H1 (cell line): ENCODE measurements around the gene PREX1. TPM values are rescaled to one million over a fixed set of nuclear protein-coding genes. Genes with fewer than 3 reads are reported as not detected.

Experiments used
- CTCF ChIA-PET: fragments of 300-600 bp; sonication (Branson Sonifier 250); formaldehyde crosslinking; loops from one replicate; lab custom pipeline; 2021; ENCODE audit not compliant: partially characterized antibody; lab: Charles Lee
- POLR2A ChIA-PET: fragments of 300-600 bp; sonication (Branson Sonifier 250); formaldehyde crosslinking; loops from one replicate; lab custom pipeline; 2021; ENCODE audit warnings: inconsistent platforms; ENCODE audit not compliant: partially characterized antibody; lab: Charles Lee
- DNase-seq, 2 experiments: peaks; one replicate each; pipeline versions ENCODE4 v3.0.0 to v3.0.0-alpha.2; 2010 to 2022; ENCODE audit warnings: low spot score in 2 of 2, low read depth in 1 of 2, mixed read lengths in 1 of 2
- FAIRE-seq: peaks from 2 replicates; lab custom pipeline; 2011; peaks lifted over from hg19 to GRCh38; lab: Jason Lieb, UNC
- H2AFZ ChIP-seq: 2 replicates; pipeline ENCODE4 v1.8.1; 2012; ENCODE audit warnings: low read length, inconsistent platforms
- H2AK5ac ChIP-seq: 2 replicates; pipeline ENCODE4 v1.6.1; 2013; ENCODE audit warnings: low read depth, low read length
- H2BK120ac ChIP-seq: replicated peaks from 2 replicates; pipeline ENCODE3; 2013; ENCODE audit warnings: low read depth, low read length, inconsistent platforms
- H2BK12ac ChIP-seq: 2 replicates; pipeline ENCODE4 v1.6.1; 2013; ENCODE audit warnings: low read depth, low read length
- H2BK15ac ChIP-seq: 2 replicates; pipeline ENCODE4 v1.6.1; 2013; ENCODE audit warnings: low read length
- H2BK20ac ChIP-seq: 2 replicates; pipeline ENCODE4 v1.6.1; 2013; ENCODE audit warnings: low read length
- H2BK5ac ChIP-seq: 2 replicates; pipeline ENCODE4 v1.6.1; 2013; ENCODE audit warnings: low read depth, low read length
- H3K14ac ChIP-seq: 2 replicates; pipeline ENCODE4 v1.6.1; 2013; ENCODE audit warnings: inconsistent platforms; ENCODE audit not compliant: insufficient read length
- H3K18ac ChIP-seq: 2 replicates; pipeline ENCODE4 v1.6.1; 2013; ENCODE audit warnings: low read length; ENCODE audit errors: extremely low read depth
- H3K23ac ChIP-seq: 2 replicates; pipeline ENCODE4 v1.6.1; 2013; ENCODE audit warnings: inconsistent platforms; ENCODE audit not compliant: insufficient read length
- H3K23me2 ChIP-seq: 2 replicates; pipeline ENCODE4 v1.6.1; 2013; ENCODE audit warnings: low read depth, low read length
- H3K27ac ChIP-seq: 2 replicates; pipeline ENCODE4 v1.6.1; 2011; ENCODE audit warnings: low read depth, low read length, inconsistent platforms
- H3K27me3 ChIP-seq, 4 experiments: replicated peaks in 1 of 4; 1 replicate in 1 of 4; 2 replicates in 3 of 4; pipeline versions ENCODE4 v1.6.1 to v1.8.1; 2011 to 2013; ENCODE audit warnings: low read length in 3 of 4, mild to moderate bottlenecking in 3 of 4, inconsistent platforms in 2 of 4, mixed read lengths in 2 of 4, moderate library complexity in 1 of 4; ENCODE audit not compliant: control insufficient read depth in 3 of 4, insufficient read depth in 3 of 4; ENCODE audit errors: extremely low read depth in 1 of 4
- H3K36me3 ChIP-seq, 4 experiments: 2 replicates each; pipeline versions ENCODE4 v1.6.1 to v1.8.1; 2011 to 2013; ENCODE audit warnings: mild to moderate bottlenecking in 4 of 4, low read length in 3 of 4, moderate library complexity in 2 of 4, control low read depth in 1 of 4, inconsistent platforms in 1 of 4; ENCODE audit not compliant: insufficient read depth in 4 of 4, control insufficient read depth in 2 of 4
- H3K4ac ChIP-seq: replicated peaks from 2 replicates; pipeline ENCODE3; 2013; ENCODE audit warnings: low read length, low read depth, mixed read lengths, inconsistent platforms; ENCODE audit not compliant: insufficient read length
- H3K4me1 ChIP-seq, 4 experiments: replicated peaks in 1 of 4; 1 replicate in 1 of 4; 2 replicates in 3 of 4; pipeline versions ENCODE4 v1.6.1 to v1.8.1; 2011 to 2013; ENCODE audit warnings: low read length in 3 of 4, inconsistent platforms in 2 of 4, mixed read lengths in 1 of 4; ENCODE audit not compliant: insufficient read depth in 4 of 4, control insufficient read depth in 3 of 4
- H3K4me2 ChIP-seq, 2 experiments: 2 replicates each; pipeline versions ENCODE4 v1.6.1 to v1.8.1; 2011 to 2013; ENCODE audit warnings: low read depth in 2 of 2, low read length in 2 of 2, control low read depth in 1 of 2, inconsistent platforms in 1 of 2, mild to moderate bottlenecking in 1 of 2; ENCODE audit not compliant: insufficient read depth in 1 of 2
- H3K4me3 ChIP-seq, 4 experiments: fragments of 200-600, 300-600 bp in 1 of 4; sonication (generic), shearing (Covaris generic), sonication (Bioruptor Twin) in 1 of 4; 2 replicates each; pipeline versions ENCODE4 v1.5.1 to v1.8.1; 2011 to 2016; ENCODE audit warnings: low read length in 4 of 4, low read depth in 3 of 4, control low read depth in 2 of 4, inconsistent platforms in 2 of 4, mild to moderate bottlenecking in 2 of 4, mixed read lengths in 1 of 4, moderate library complexity in 1 of 4; ENCODE audit not compliant: insufficient read depth in 2 of 4; ENCODE audit errors: extremely low read depth in 1 of 4
- H3K56ac ChIP-seq: replicated peaks from 2 replicates; pipeline ENCODE3; 2013; ENCODE audit warnings: low read depth, mild to moderate bottlenecking, mixed read lengths, low read length, inconsistent platforms; ENCODE audit not compliant: insufficient read length
- H3K79me1 ChIP-seq: 2 replicates; pipeline ENCODE4 v1.6.1; 2013; ENCODE audit warnings: low read depth, low read length, control low read depth
- H3K79me2 ChIP-seq, 2 experiments: 2 replicates each; pipeline versions ENCODE4 v1.6.1 to v1.8.1; 2012 to 2013; ENCODE audit warnings: low read length in 2 of 2, mild to moderate bottlenecking in 2 of 2, inconsistent platforms in 1 of 2; ENCODE audit not compliant: insufficient read depth in 2 of 2, control insufficient read depth in 1 of 2
- H3K9ac ChIP-seq, 4 experiments: replicated peaks in 1 of 4; 1 replicate in 1 of 4; 2 replicates in 3 of 4; pipeline versions ENCODE4 v1.6.1 to v1.8.1; 2011 to 2013; ENCODE audit warnings: low read depth in 3 of 4, low read length in 3 of 4, control low read depth in 2 of 4, mild to moderate bottlenecking in 2 of 4, moderate library complexity in 2 of 4, inconsistent platforms in 1 of 4; ENCODE audit errors: extremely low read depth in 1 of 4
- H3K9me3 ChIP-seq, 2 experiments: 2 replicates each; pipeline versions ENCODE4 v1.6.1 to v1.8.1; 2012 to 2013; ENCODE audit warnings: mild to moderate bottlenecking in 2 of 2, moderate library complexity in 2 of 2, control low read depth in 1 of 2, inconsistent platforms in 1 of 2, low read depth in 1 of 2, low read length in 1 of 2, mixed read lengths in 1 of 2; ENCODE audit not compliant: insufficient read depth in 2 of 2
- H4K20me1 ChIP-seq, 2 experiments: replicated peaks in 1 of 2; 2 replicates each; pipeline versions ENCODE3 to v1.8.1; 2011 to 2013; ENCODE audit warnings: inconsistent platforms in 2 of 2, low read length in 2 of 2, mild to moderate bottlenecking in 1 of 2; ENCODE audit not compliant: insufficient read depth in 2 of 2, control insufficient read depth in 1 of 2
- H4K5ac ChIP-seq: 2 replicates; pipeline ENCODE4 v1.6.1; 2013; ENCODE audit warnings: low read length, low read depth, mixed read lengths, inconsistent platforms; ENCODE audit not compliant: insufficient read length
- H4K8ac ChIP-seq: 2 replicates; pipeline ENCODE4 v1.8.0; 2013; ENCODE audit warnings: mild to moderate bottlenecking, moderate library complexity, low read length, inconsistent platforms; ENCODE audit not compliant: insufficient read depth; ENCODE audit errors: extremely low read depth
- H4K91ac ChIP-seq: replicated peaks from 2 replicates; pipeline ENCODE3; 2013; ENCODE audit warnings: low read length, mixed read lengths, inconsistent platforms; ENCODE audit not compliant: insufficient read length
- CTBP2 ChIP-seq: IDR thresholded peaks from 2 replicates; pipeline ENCODE4 v1.7.0; 2011; ENCODE audit warnings: borderline replicate concordance, mild to moderate bottlenecking, moderate library complexity, mixed read lengths, low read length; ENCODE audit not compliant: insufficient read depth, insufficient read length
- FOSL1 ChIP-seq: IDR thresholded peaks from 2 replicates; pipeline ENCODE4 v1.6.1; 2011; ENCODE audit warnings: mild to moderate bottlenecking, low read depth, low read length, moderate library complexity; ENCODE audit not compliant: insufficient read depth
- GABPA ChIP-seq: IDR thresholded peaks from 2 replicates; pipeline ENCODE4 v1.6.1; 2011; ENCODE audit warnings: mild to moderate bottlenecking, low read length, moderate library complexity, borderline replicate concordance; ENCODE audit not compliant: insufficient read depth
- NANOG ChIP-seq: IDR thresholded peaks from 2 replicates; pipeline ENCODE4 v1.6.1; 2011; ENCODE audit warnings: low read length, low read depth, mild to moderate bottlenecking, inconsistent platforms; ENCODE audit not compliant: insufficient read depth, poor library complexity, severe bottlenecking
- POLR2A ChIP-seq, 2 experiments: IDR thresholded peaks; 1 replicate in 1 of 2; 2 replicates in 1 of 2; pipeline ENCODE4 v1.6.1; 2011; ENCODE audit warnings: low read depth in 2 of 2, low read length in 2 of 2, mild to moderate bottlenecking in 2 of 2; ENCODE audit errors: control extremely low read depth in 1 of 2
- RNF2 ChIP-seq: fragments of 200-900, 300-1000 bp; sonication (generic); IDR thresholded peaks from 2 replicates; pipeline ENCODE4 v1.7.1; 2016; ENCODE audit warnings: borderline replicate concordance, low read depth, mild to moderate bottlenecking, antibody characterized with exemption, low read length; ENCODE audit not compliant: poor library complexity, severe bottlenecking; ENCODE audit errors: missing control alignments
- SIN3A ChIP-seq, 2 experiments: IDR thresholded peaks in 1 of 2; conservative IDR thresholded peaks in 1 of 2; 2 replicates each; pipeline ENCODE4 v1.6.1; 2011 to 2012; ENCODE audit warnings: low read length in 2 of 2, improper control_type of control experiment in 1 of 2, low read depth in 1 of 2, mild to moderate bottlenecking in 1 of 2
- SIRT6 ChIP-seq: IDR thresholded peaks from one replicate; pipeline ENCODE4 v1.7.1; 2012; ENCODE audit warnings: low read length, inconsistent platforms
- SIX5 ChIP-seq: IDR thresholded peaks from 2 replicates; pipeline ENCODE4 v1.6.1; 2011; ENCODE audit warnings: mild to moderate bottlenecking, low read depth, low read length
- SP1 ChIP-seq: IDR thresholded peaks from 2 replicates; pipeline ENCODE4 v1.6.1; 2011; ENCODE audit warnings: low read depth, low read length
- TAF1 ChIP-seq: IDR thresholded peaks from 2 replicates; pipeline ENCODE4 v1.6.1; 2011; ENCODE audit warnings: mild to moderate bottlenecking, low read depth, low read length
- YY1 ChIP-seq: IDR thresholded peaks from 2 replicates; pipeline ENCODE4 v1.6.1; 2011; ENCODE audit warnings: low read depth, mild to moderate bottlenecking, low read length
- WGBS, 2 experiments: shearing (Covaris generic) in 1 of 2; methylation state at CpG; one replicate each; pipeline versions ENCODE4 v1.1.6 to v1.1.7; 2013 to 2015; ENCODE audit warnings: low lambda C conversion rate in 2 of 2, mixed read lengths in 2 of 2, inconsistent platforms in 1 of 2, low coverage in 1 of 2, missing lambda C conversion rate in 1 of 2; ENCODE audit not compliant: insufficient replicate concordance in 2 of 2, insufficient coverage in 1 of 2, insufficient read length in 1 of 2; ENCODE audit errors: extremely low coverage in 1 of 2, missing lambda C conversion rate in 1 of 2; 5-methylcytosine and 5-hydroxymethylcytosine counted together
- polyA plus RNA-seq, 7 experiments: library from polyadenylated mRNA; depleted of rRNA in 3 of 7; stranded (reverse) in 5 of 7; unstranded in 2 of 7; fragments of >200 nt in 5 of 7; fragments of 200-250 nt in 2 of 7; gene quantifications; 1 replicate in 5 of 7; 2 replicates in 1 of 7; 4 replicates in 1 of 7; pipeline versions ENCODE4 v1.2.1 to v1.2.3, GENCODE V29; 2011 to 2013; ENCODE audit warnings: missing spikeins in 2 of 7, mixed read lengths in 2 of 7
- total RNA-seq: library from RNA; stranded (reverse); fragmentation: NEBNext Ultra II Directional; extraction: Animal tissue kit (Norgen Biotek cat#: 25700); gene quantifications from 2 replicates; pipeline ENCODE4 v1.2.1, GENCODE V29; 2021

PREX1 gene
- total and polyA plus RNA-seq, 2 of the 8 experiments (the other 6 are each of a cell fraction or from before 2014, with no cell fraction given): 10.7 to 12.8 TPM

DNA sequence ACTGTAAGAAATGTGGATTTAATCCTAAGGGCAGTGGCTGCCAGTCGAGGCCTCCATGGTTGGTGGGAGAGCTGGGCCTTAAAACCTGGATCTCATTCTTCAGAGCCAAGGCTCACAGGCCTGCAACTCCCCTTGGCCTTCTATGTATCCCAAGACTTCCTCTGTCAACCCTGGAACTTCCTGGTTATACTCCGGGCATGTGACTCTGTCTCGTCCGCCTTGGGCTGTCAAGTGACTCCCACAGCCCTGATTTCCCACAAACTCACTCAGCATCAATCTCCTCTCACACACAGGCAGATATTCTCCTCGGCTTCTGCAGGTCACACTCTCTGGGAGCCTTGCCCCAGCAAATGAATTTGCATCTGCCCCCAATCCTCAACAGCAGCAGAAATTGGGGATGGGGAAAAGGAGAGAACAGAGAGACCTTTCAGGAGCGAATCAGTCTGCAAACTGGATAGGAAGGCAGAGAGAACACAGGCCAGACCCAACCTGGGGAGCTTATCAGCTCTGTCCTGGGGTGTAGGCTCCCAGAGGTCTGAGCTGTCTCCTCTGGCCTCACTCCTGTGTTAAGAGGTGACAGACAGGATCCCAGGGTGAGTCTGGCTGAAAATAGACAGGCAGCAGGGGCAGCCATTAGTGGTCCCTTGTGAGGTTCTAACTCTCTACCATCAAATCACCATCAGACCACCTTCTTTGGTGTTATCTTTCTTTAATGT lies 30.4 kb upstream of the PREX1 start:
- FAIRE-seq (no peak), DNase-seq (no peak)
- H3K27me3 ChIP-seq: no peaks in the 10 kb centered on the region
- H2AFZ ChIP-seq: 0 out of 2 replicates have a peak overlapping the region, but pooled peaks have one; percentile 88
- H2BK12ac ChIP-seq: no peak overlapping the region
- no peak overlapping the region for H3K4me2 ChIP-seq
- no peak overlapping the region for H3K18ac ChIP-seq
- H3K14ac ChIP-seq: no peak overlapping the region
- H3K4me1 ChIP-seq: 0 out of 7 replicates have a peak, but pooled peaks cover 0 to 2% (median 0%) of the 10 kb centered on the region in 4 experiments
- H4K91ac ChIP-seq: no peak overlapping the region
- ChIA-PET CTCF (interaction anchor here (1.3 to 1.8 kb wide), 4 partner anchors 41 to 201 kb away, joined by 3 to 5 read pairs (median 4); no protein-coding TSS in a partner anchor), POLR2A (interaction anchor here (0.6 kb wide), 1 partner anchor 250 kb away, joined by 3 read pairs; no protein-coding TSS in a partner anchor)
- H3K36me3 ChIP-seq: no peaks in the 10 kb centered on the region
- no peaks in the 10 kb centered on the region for H3K79me2 ChIP-seq
- no peaks in the 10 kb centered on the region for H3K23me2 ChIP-seq
- H3K79me1 ChIP-seq: no peaks in the 10 kb centered on the region
- 82% methylated on average over 6 of the region's 6 CpGs; no CpG with 5 or more reads in 1 of the 2 experiments for WGBS, 2 experiments
- no peak overlapping the region for H3K4me3 ChIP-seq
- no peak overlapping the region for H2BK20ac ChIP-seq
- no peak overlapping the region for H3K56ac ChIP-seq
- no peaks in the 10 kb centered on the region for H3K9me3 ChIP-seq
- H4K20me1 ChIP-seq: no peaks in the 10 kb centered on the region
- H2BK15ac ChIP-seq: no peak overlapping the region
- H3K27ac ChIP-seq: no peak overlapping the region
- H3K23ac ChIP-seq: no peak overlapping the region
- no peak overlapping the region for H2BK120ac ChIP-seq
- peak overlapping the region; percentile 22 for H4K8ac ChIP-seq
- H4K5ac ChIP-seq: no peak overlapping the region
- H3K4ac ChIP-seq: no peak overlapping the region
- no peak overlapping the region for H2BK5ac ChIP-seq
- no peak overlapping the region for H3K9ac ChIP-seq
- H2AK5ac ChIP-seq: no peak overlapping the region
- TF ChIP-seq FOSL1: no peak
- TF ChIP-seq GABPA: no peak
- no peak for TF ChIP-seq CTBP2
- no peak for TF ChIP-seq POLR2A (IDR thresholded peaks at IDR 0.05; ENCODE audit: control extremely low read depth in 1 of 2, low read depth in 2 of 2, low read length in 2 of 2)
- no peak for TF ChIP-seq RNF2
- no peak for TF ChIP-seq NANOG
- TF ChIP-seq TAF1: no peak
- TF ChIP-seq SIN3A (conservative IDR thresholded peaks at IDR 0.05 in 1 of 2, IDR thresholded peaks at IDR 0.05 in 1 of 2; ENCODE audit: low read depth in 1 of 2, low read length in 2 of 2): no peak
- no peak for TF ChIP-seq SIX5
- no peak for TF ChIP-seq SP1
- TF ChIP-seq YY1: no peak
- TF ChIP-seq SIRT6: no peak
